ES-I3 (cell line): Measurements from ENCODE around the gene HNF1B.

ENCODE experiments used
- H3K36me3 ChIP-seq: 2 replicates; pipeline ENCODE4 v1.6.1; 2013; ENCODE audit warnings: mild to moderate bottlenecking, low read length, control low read depth, moderate library complexity; ENCODE audit not compliant: insufficient read depth
- H3K4me1 ChIP-seq: 2 replicates; pipeline ENCODE4 v1.6.1; 2013; ENCODE audit warnings: mild to moderate bottlenecking, control low read depth, low read length; ENCODE audit not compliant: insufficient read depth
- H3K9ac ChIP-seq: 2 replicates; pipeline ENCODE4 v1.6.1; 2013; ENCODE audit warnings: low read depth, mild to moderate bottlenecking, low read length, moderate library complexity
- H3K9me3 ChIP-seq: 2 replicates; pipeline ENCODE4 v1.6.1; 2013; ENCODE audit warnings: mild to moderate bottlenecking, low read length, moderate library complexity; ENCODE audit not compliant: control insufficient read depth, insufficient read depth

The HNF1B gene

DNA sequence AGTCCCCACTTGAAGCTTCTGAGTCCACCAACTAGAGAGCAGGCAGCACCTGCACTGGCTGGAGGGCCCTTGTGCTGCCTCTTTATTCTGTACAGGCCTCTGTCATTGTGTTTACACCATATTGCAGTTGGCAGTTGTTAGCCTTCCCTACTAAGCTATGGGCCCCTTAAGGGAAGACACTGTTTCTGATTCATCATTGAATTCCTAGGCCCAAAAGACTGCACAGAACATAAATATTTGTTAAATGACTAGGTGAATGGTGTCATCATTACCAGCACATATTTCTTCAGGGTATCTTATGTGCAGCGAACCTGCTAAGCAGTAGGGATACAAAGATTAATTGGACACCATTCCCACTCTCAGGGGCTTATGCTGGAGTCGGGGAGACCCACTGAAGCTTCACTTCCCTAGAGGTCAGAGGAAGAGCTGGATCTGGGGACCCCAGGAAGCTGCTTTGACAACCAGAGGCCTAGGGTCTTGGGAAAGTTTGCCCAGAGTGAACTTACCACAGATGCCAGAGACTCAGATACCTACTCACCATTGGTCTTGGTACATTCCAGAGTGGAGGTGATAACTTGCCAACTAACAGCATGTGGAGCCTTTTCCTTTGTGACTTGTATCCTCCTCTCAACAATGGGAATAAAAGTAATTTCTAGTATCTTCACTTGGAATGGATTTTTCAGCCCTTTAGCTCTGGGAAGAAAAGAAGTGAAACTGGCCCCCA is 72.9 kb downstream of the HNF1B start:
- H3K9ac ChIP-seq: no peak overlapping the region
- no peaks in the 10 kb centered on the region for H3K4me1 ChIP-seq
- H3K36me3 ChIP-seq: no peaks in the 10 kb centered on the region
- no peaks in the 10 kb centered on the region for H3K9me3 ChIP-seq

DNA sequence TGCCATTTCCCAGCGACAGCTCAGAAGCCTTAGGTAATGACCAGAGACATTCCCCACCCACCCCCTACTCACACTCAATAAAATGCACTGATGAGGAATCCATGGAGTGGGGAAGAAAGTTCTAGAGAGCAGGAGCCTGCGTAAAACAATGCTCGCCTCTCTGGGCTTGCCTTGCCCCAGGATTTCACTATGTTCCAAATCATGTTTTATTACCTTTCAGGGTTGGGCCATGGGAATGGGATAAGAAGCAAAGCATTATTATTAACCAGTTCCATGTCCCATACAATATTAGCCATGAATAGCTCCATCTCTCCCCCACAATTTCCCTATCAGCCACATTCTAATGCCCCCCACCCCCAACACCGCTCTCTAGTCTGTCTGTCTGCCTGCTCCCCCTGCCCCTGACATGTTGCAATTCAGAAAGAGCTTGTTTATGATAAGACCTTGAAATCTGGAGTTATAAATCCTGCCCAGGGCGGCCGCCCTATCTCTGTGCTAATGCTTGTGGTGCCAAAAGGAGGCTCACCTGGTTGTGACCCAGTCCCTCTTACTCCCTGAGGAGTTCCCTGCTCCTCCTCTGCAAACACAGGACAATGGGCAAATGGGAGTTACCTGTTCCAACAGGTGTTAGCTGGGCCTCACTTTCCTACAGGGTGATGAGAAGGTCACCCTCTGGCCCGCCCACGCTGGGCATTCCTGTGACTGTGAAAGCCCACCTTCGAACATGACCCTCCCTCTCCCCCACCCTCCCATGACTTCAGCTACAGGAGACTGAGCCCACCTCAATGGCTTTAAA is 73.6 kb downstream of the HNF1B start:
- Histone ChIP-seq H3K4me1 (no peaks in the 10 kb centered on the region), H3K9ac (no peak overlapping the region)

DNA sequence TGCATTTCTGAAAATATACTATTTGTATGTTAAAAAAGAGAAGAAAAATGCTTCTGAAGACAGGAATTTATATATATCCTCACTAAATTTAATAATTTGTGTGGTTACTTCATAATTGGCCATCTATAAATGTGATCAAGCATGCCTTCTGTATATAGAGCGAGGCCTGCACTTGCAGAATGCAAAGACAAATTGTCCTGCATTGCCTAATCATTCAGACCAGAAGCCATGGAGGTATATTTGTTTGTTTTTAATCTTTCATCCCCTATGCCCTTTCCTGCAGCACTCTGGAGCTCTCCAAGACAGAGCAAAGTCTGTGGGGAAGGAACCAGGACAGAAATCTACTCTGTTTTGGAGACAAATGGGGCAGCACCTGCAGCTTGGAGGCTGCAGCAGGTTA is 77.8 kb downstream of the HNF1B start:
- Histone ChIP-seq H3K9ac (no peak overlapping the region), H3K4me1 (peaks cover 2% of the 10 kb centered on the region; the same call in 1 of the 2 replicates), H3K9me3 (no peaks in the 10 kb centered on the region), H3K36me3 (no peaks in the 10 kb centered on the region)

More for the DNA sequence above, 73.6 kb downstream of the HNF1B start:
- Histone ChIP-seq H3K36me3 (no peaks in the 10 kb centered on the region), H3K9me3 (no peaks in the 10 kb centered on the region)

DNA sequence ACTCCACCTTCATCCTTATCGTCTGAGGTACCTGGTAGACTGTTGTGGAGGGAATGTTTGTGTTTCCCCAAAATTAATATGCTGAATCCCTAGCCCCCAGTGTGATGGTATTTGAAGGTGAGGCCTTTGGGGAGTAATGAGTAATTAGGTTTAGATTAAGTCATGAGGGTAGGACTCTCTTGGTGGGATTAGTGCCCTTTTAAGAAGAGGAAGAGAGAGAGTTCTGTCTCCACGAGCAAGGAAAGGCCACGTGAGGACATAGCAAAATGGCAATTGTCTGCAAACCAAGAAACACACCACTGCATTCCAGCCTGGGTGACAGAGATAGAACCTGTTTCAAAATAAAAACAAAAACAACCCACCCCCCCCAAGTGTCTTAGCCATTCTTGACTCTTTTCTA is 80.6 kb downstream of the HNF1B start:
- Histone ChIP-seq H3K36me3 (no peaks in the 10 kb centered on the region), H3K9ac (no peak overlapping the region), H3K9me3 (no peaks in the 10 kb centered on the region), H3K4me1 (peaks cover 12% of the 10 kb centered on the region)

DNA sequence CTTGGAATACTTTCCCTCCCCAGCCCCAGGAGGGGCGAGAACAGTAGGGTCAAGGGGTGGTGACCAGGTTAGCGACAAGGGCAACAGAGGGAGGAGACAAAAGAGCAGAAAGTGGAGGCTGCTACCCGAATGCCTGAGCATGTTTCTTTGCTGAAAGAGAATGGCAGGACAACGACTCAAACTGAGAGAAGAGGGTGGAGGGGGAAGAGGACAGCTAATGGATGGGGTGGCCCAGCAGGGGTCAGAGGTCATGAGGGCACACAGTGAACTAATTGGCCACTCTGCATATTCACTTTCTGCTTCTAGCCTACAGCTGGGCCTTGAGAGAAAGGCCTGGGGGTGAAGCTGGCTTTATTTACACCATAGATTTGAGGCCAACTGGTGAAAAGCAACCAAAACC is 82.5 kb downstream of the HNF1B start:
- Histone ChIP-seq H3K9ac (no peak overlapping the region), H3K36me3 (no peaks in the 10 kb centered on the region), H3K9me3 (no peaks in the 10 kb centered on the region), H3K4me1 (peaks cover 12% of the 10 kb centered on the region)

DNA sequence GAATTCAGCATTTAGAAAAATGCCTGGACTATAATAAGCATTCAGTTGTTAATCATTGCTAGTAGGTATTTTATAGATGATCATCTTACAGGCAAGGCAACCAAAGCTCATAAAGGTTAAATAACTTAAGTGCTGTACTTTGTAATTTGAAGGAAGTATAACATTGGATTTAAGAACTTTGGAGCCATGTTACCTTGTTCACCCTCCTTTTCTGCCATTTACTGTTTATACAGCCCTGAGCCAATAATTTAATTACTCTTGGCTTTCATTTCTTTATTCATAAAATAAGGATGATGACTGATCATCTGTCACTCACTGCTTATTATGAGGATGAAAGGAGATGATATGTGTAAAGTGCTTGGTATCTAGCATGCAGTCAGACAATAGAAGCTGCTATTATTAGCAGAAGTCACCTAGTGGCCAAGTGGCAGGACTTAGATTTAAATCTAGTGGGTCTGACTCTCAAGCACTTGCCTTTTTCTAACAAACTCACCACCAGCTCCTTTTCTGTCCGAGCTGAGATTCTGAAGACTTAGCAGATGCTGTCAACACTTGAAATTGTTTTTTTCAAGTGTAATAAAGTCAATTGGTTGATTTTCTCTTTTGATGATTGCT is 83.4 kb downstream of the HNF1B start:
- no peaks in the 10 kb centered on the region for H3K9me3 ChIP-seq

DNA sequence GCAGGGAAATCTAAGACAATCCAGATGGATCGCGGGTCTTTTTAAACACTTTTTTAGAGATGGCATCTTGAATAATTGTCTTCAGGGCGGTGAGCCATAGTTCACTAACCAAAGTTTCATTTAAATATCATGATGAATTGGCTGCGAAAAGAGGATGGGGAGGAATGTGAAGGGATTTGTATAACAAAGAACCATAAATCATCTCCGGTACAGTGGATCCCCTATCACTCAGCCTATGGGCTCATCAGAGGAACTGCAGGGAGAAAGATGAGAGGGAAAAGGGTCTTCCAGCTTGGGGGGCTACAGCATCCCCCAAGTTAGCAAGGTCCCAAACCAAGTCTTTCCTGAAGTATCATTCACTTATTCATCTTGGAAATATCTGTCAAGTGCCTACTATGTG is 84.9 kb downstream of the HNF1B start:
- no peak overlapping the region; the same call in 1 of the 2 replicates for H3K9ac ChIP-seq
- H3K9me3 ChIP-seq: no peaks in the 10 kb centered on the region
- no peaks in the 10 kb centered on the region for H3K36me3 ChIP-seq
- peaks cover 10% of the 10 kb centered on the region for H3K4me1 ChIP-seq

More for the DNA sequence above, 83.4 kb downstream of the HNF1B start:
- H3K4me1 ChIP-seq: peaks cover 12% of the 10 kb centered on the region
- no peaks in the 10 kb centered on the region for H3K36me3 ChIP-seq
- H3K9ac ChIP-seq: no peak overlapping the region

DNA sequence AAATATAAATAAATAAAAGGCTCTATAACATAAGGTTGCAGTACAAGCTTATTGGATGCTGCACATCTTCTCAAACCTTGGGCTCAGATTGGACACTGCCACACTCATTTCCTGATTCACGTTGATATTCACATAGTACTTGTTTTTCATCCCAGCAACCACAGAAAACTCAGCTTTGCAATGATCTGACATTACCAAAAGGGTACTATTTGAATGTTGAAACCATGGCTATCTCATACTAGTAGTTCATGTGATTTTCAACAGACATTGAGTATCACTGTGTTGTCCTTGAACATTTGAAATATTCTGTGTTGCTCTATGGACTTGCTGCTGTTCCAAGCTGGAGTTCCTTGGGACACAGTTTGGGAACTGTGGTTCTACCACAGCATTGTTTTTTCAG is 87.7 kb downstream of the HNF1B start:
- Histone ChIP-seq H3K4me1 (peaks cover 10% of the 10 kb centered on the region), H3K9me3 (no peaks in the 10 kb centered on the region), H3K36me3 (no peaks in the 10 kb centered on the region), H3K9ac (no peak overlapping the region)

DNA sequence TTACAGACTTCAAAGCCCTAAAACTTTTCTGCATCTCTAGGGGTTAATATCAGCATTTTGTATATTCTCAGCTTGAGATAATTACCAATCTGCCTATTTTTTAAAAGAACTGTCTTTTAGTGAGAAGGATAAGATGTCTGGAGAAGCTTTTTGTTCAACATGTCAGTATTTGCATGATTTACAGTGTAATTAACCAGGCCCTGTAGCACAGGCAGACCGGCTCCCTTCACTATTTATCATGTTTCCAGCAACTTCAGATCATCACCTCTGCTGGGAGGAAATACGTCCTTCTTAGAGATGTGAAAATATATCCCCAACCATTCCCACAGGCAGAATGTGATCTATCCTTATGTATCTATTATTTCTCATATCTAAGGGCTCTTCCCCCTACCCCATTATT is 93.0 kb downstream of the HNF1B start:
- no peak overlapping the region for H3K9ac ChIP-seq
- no peaks in the 10 kb centered on the region for H3K4me1 ChIP-seq
- no peaks in the 10 kb centered on the region for H3K36me3 ChIP-seq
- no peaks in the 10 kb centered on the region for H3K9me3 ChIP-seq

DNA sequence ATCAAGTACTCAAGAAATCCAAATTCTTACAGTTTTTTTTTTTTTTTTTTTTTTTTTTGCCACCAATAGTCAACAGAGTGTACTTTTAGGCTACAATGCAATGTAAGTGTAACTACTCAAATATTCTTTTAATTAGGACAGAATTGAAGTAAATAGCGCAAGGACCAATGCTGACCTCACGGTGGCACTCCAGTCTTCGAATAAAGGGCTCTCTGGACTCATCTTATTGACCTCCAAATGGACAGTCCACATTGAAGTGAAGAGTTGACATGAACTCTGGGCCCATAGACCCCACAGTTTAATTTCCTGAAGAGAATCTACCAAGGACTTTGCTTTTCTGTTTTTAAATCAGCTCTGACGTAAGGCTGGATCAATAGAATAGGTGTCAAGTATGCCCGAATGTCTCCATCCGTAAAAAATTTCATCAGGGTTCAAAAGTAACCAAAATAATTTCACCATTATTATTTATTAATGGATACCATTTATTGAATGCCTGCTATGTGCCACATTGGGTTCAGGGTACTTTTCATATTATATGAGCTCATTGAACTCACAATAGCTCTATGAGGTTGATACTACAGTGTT is 94.3 kb downstream of the HNF1B start:
- H3K36me3 ChIP-seq: no peaks in the 10 kb centered on the region
- no peak overlapping the region for H3K9ac ChIP-seq
- no peaks in the 10 kb centered on the region for H3K9me3 ChIP-seq
- no peaks in the 10 kb centered on the region for H3K4me1 ChIP-seq

DNA sequence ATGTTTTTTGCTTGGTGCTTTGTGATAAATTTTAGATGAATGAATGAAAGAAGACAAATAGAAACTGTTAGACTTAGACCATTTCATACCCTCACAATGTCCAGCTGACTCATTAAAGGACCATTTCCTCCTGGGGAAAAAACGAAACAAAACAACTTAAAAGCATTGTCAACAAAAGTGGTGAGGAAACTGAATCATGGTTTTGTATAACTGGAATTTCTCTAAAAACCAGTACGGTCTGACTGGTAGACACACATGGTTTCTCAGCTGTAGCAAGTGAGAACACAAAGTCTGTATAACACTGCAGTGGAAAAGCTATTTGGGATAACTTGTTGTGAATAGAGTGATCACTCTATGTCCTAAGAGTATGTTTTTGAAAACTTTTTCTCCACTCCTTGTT is 96.3 kb downstream of the HNF1B start:
- Histone ChIP-seq H3K9ac (no peak overlapping the region), H3K9me3 (no peaks in the 10 kb centered on the region), H3K36me3 (no peaks in the 10 kb centered on the region), H3K4me1 (no peaks in the 10 kb centered on the region)

DNA sequence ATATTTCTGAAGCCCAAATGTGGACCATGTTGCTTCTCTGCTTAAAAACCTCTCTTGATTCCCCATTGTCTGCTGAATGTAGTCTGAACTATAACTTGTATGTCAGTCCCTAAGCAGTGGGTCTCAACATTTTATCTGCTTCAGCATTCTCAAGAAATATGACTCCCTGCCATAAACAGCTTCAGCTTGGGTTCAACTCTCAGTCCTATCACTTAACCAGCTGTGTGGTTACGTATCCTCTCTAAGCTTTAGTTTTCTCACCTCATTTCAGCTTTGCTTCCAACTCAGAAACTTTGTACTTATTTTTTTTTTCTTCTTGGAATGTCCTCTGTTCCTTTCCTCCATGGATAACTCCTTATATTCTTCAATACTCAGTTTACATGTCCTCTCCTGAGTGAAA is 97.0 kb downstream of the HNF1B start:
- H3K36me3 ChIP-seq: no peaks in the 10 kb centered on the region
- no peaks in the 10 kb centered on the region for H3K9me3 ChIP-seq
- no peak overlapping the region for H3K9ac ChIP-seq
- H3K4me1 ChIP-seq: no peaks in the 10 kb centered on the region

DNA sequence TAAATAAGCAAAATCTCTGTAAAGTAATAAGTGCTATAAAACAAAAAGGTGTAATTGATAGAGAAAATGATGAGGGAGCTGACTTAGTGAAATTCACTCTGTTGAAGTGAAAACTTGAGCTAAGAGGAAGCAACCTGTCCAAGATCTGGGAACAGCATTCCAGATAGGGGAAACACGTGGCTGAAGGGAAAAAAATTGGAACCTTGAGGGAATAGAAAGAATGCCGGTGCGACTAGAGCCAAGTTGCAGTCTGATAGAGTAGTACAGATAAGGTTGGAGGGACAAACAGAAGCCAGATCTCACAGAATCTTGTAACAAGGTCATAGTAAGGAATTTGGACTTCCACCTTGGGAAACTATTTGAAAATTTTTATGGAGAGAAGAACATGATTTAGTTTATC is 101.0 kb downstream of the HNF1B start:
- no peaks in the 10 kb centered on the region for H3K9me3 ChIP-seq
- H3K36me3 ChIP-seq: peaks cover 4% of the 10 kb centered on the region
- peak overlapping the region; percentile 72 for H3K9ac ChIP-seq
- H3K4me1 ChIP-seq: no peaks in the 10 kb centered on the region

DNA sequence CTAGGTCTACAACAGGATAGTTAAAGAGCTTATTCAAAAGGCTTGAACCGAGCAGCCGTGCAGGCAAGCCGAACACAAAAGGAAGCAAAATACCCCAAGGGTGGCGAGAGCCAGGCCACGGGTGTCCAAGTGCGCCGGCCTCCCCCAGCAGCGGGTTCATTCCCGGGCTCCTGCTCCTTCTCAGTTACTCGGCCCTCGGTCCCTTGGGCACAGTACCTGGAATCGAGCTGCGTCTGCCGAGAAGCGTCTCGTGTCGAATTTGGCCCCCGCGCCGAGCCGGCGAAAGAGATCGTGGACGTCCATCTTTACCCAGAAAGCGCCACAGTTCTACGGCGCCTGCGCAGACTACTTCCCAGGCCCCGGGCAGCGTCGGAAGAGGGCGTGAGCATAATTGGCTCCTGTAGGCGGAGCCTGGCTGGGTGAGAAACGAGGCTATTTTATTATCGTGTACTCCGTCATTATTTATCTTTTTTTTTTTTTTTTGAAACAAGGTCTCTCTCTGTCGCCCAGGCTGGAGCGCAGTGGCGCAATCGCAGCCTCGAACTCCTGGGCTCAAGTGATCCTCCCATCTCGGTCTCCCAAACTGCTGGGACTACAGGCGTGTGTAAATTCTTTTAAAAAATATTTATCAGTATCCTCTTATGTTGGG is 101.6 kb downstream of the HNF1B start, which contains the start of gene DDX52:
Gene DDX52 (minus strand): TSS at position 329 of the 649 bp plus-strand sequence. CDS start 26 bp downstream, at position 303.
- H3K36me3 ChIP-seq: peaks cover 4% of the 10 kb centered on the region
- H3K9me3 ChIP-seq: no peaks in the 10 kb centered on the region
- H3K9ac ChIP-seq: peak within 1 kb of the TSS; percentile 72
- H3K4me1 ChIP-seq: no peaks in the 10 kb centered on the region
